GM23338 (cell line): ENCODE results near the gene RAD21L1.

ENCODE experiments used
- CREB1 ChIP-seq: fragments of 250-450 bp; sonication (Bioruptor Pico); IDR thresholded peaks from 2 replicates; pipeline ENCODE4 v1.5.0; 2020; ENCODE audit warnings: low read depth, mild to moderate bottlenecking, moderate library complexity
- CTCF ChIP-seq, 2 experiments: fragments of 200-600 bp in 1 of 2; sonication (generic) in 1 of 2; conservative IDR thresholded peaks; 2 replicates each; pipeline versions ENCODE4 v1.5.1 to v1.6.1; 2016 to 2017; ENCODE audit warnings: antibody characterized with exemption in 2 of 2, low read depth in 2 of 2, mild to moderate bottlenecking in 2 of 2, moderate library complexity in 1 of 2
- EZH2 ChIP-seq: fragments of 200-600 bp; sonication (generic); IDR thresholded peaks from one replicate; pipeline ENCODE4 v1.8.0; 2017; ENCODE audit warnings: antibody characterized with exemption, mild to moderate bottlenecking, low read depth; ENCODE audit not compliant: unreplicated experiment
- EZH2phosphoT487 ChIP-seq: fragments of 200-600 bp; sonication (generic); IDR thresholded peaks from one replicate; pipeline ENCODE4 v1.8.1; 2018; ENCODE audit warnings: antibody characterized with exemption; ENCODE audit not compliant: unreplicated experiment
- JUNB ChIP-seq: IDR thresholded peaks from one replicate; pipeline ENCODE4 v1.6.1; 2016; ENCODE audit warnings: antibody characterized with exemption; ENCODE audit not compliant: unreplicated experiment
- NANOG ChIP-seq: IDR thresholded peaks from 2 replicates; pipeline ENCODE4 v1.6.1; 2016; ENCODE audit warnings: antibody characterized with exemption, borderline replicate concordance
- POLR2AphosphoS5 ChIP-seq: IDR thresholded peaks from 2 replicates; pipeline ENCODE4 v1.6.1; 2016; ENCODE audit warnings: antibody characterized with exemption, low read depth
- REST ChIP-seq: IDR thresholded peaks from one replicate; pipeline ENCODE4 v1.6.1; 2018; ENCODE audit warnings: antibody characterized with exemption; ENCODE audit not compliant: unreplicated experiment
- ZNF114 ChIP-seq: fragments of 250-450 bp; sonication (Bioruptor Pico); IDR thresholded peaks from 2 replicates; pipeline ENCODE4 v1.5.0; 2020; ENCODE audit warnings: mild to moderate bottlenecking, moderate library complexity
- ZNF331 ChIP-seq: fragments of 250-450 bp; sonication (Bioruptor Pico); IDR thresholded peaks from 2 replicates; pipeline ENCODE4 v1.5.0; 2020; ENCODE audit warnings: low read depth, mild to moderate bottlenecking, moderate library complexity
- TF ChIP-seq, protein P1 (sequence below): IDR thresholded peaks from 2 replicates; pipeline ENCODE4 v1.6.1; 2016; ENCODE audit warnings: antibody characterized with exemption

DNA sequence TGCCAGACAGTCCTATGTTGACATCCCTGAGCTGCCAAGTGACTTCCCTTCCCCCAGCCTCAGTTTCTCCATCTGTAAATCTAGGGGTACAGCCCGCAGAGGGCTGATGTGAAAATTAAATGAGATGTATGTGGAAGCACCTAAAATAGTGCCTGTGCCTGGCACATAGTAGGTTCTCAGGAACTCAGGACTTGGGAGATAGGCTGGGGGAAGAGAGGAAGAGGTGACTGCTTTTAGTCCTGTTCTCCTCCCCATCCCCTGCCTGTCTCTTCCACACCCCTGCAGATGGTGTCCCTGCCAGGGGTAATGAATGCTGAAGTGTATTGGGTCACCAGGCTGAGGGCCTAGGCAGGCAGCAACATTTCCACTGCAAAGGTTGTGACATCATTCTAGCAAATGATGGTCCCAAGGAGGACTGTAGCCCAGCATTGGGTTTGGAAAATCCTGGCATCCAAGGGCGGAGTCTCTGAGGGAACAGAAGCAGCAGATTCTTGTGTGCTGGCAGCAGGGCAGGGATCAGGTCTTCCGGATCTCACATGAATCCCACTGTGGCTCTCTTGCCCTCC lies 42.0 kb downstream of the RAD21L1 start:
- TF ChIP-seq CTCF (conservative IDR thresholded peaks at IDR 0.05; ENCODE audit: low read depth in 2 of 2) (no peak), POLR2AphosphoS5 (no peak), ZNF331 (no peak), EZH2 (no peak), REST (no peak), EZH2phosphoT487 (no peak), NANOG (no peak), ZNF114 (CRISPR knock-in tag) (no peak), CREB1 (CRISPR knock-in tag) (no peak), JUNB (no peak)
- TF ChIP-seq, protein P1, sequence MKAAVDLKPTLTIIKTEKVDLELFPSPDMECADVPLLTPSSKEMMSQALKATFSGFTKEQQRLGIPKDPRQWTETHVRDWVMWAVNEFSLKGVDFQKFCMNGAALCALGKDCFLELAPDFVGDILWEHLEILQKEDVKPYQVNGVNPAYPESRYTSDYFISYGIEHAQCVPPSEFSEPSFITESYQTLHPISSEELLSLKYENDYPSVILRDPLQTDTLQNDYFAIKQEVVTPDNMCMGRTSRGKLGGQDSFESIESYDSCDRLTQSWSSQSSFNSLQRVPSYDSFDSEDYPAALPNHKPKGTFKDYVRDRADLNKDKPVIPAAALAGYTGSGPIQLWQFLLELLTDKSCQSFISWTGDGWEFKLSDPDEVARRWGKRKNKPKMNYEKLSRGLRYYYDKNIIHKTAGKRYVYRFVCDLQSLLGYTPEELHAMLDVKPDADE: no peak
